Activated CD4-positive, alpha-beta T cell treated with anti-CD3 and anti-CD28 coated beads, Interleukin-2, amount 50 U/mL, for 24 hours (primary cell): Measurements from ENCODE around the gene ZNF469.

Experiments used
- DNase-seq, 2 donors: peaks; one replicate each; pipeline ENCODE4 v3.0.0-alpha.2; 2020; ENCODE audit warnings: low read depth in 1 of 2, low spot score in 1 of 2

ZNF469 gene

DNA sequence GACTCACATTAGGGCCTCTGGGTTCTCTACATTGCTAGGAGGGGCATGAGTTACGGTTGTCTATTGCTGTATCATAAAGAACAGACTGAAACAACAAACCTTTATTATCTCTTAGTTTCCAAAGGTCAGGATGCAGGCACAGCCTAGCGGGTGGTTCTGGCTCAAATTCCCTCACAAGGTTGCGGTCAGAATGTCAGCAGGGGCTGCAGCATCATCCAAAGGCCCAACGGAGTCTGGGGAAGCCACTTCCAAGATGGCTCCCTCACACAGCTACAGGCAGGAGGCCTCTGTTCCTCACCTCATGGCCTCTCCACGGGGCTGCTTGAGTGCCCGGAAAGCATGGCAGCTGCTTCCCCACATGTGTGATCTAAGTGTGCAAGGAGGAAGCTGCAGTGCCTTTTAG, 40.7 kb downstream of the ZNF469 start:
- DNase-seq, result no peak

DNA sequence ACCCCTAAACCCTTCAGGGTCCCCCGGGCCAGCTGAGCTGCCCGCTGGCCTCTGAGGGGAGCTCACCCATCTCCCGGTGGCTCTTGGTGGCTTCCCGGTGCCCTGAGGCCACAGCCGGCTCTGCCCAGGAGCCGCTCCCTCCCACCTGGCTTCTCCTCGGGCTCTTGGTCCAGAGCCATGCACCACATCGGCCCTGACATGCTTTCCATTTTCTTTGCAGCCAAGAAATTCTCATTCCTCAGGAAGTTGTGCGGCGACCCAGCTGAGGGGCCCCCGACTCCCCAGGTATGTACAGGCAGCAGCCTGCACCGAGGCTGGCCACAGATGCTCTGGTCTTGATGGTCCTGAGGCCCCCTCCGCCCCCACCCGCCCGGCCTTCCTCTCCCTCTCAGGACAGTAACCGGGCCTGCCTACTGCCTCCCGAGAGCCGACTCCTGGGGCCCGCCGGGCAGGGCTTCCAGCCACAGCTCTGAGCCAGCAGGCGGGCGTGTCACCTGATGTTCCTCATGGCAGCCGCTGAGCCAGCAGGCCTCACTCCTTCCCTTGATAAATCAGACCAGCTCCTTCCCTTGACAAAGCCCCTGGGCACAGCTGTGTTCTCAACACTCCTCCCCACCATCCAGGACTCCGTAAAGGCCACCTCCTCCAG, 42.0 kb downstream of the ZNF469 start:
- no peak for DNase-seq

DNA sequence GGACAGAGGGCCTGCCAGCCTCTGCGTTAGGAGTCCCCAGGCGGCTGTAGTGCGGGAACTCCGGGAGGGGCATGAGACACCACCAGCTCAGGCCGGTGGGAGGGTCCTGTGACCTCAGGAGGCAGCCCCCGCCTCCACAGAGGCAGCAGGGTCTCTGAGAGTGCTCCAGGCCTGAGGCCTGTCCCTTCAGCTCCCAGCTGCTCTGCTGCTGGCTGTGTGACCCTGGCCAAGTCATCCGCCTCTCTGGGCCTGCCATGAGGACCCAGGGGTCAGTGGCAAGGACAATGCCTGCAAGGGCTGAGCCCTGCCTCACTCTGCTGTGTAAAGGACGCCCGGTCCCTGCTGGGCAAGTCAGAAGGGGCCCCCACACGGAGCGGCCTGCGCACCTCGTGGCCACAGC, 43.3 kb downstream of the ZNF469 start:
- DNase-seq, result no peak

DNA sequence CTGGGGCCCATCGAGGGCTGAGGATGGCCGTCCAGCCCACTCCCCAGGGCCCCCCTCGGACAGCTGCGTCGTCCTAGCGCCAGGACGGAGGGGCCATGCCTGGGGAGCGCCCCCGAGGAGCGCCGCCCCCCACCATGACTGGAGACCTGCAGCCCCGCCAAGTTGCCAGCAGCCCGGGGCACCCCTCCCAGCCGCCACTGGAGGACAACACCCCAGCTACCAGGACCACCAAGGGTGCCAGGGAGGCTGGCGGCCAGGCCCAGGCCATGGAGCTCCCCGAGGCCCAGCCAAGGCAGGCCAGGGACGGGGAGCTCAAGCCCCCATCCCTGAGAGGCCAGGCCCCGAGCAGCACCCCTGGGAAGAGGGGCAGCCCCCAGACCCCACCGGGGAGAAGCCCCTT, 44.6 kb downstream of the ZNF469 start:
- DNase-seq, result no peak

DNA sequence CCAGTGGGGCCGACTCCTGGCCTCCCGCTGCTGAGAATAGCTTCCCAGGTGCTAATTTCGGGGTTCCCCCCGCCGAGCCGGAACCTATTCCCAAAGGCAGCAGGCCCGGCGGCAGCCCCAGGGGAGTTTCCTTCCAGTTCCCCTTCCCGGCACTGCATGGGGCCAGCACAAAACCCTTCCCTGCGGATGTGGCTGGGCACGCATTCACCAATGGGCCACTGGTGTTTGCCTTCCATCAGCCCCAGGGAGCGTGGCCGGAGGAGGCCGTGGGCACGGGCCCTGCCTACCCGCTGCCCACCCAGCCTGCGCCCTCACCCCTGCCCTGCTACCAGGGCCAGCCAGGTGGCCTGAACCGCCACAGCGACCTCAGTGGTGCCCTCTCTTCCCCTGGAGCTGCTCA, 45.4 kb downstream of the ZNF469 start:
- DNase-seq, result no peak

DNA sequence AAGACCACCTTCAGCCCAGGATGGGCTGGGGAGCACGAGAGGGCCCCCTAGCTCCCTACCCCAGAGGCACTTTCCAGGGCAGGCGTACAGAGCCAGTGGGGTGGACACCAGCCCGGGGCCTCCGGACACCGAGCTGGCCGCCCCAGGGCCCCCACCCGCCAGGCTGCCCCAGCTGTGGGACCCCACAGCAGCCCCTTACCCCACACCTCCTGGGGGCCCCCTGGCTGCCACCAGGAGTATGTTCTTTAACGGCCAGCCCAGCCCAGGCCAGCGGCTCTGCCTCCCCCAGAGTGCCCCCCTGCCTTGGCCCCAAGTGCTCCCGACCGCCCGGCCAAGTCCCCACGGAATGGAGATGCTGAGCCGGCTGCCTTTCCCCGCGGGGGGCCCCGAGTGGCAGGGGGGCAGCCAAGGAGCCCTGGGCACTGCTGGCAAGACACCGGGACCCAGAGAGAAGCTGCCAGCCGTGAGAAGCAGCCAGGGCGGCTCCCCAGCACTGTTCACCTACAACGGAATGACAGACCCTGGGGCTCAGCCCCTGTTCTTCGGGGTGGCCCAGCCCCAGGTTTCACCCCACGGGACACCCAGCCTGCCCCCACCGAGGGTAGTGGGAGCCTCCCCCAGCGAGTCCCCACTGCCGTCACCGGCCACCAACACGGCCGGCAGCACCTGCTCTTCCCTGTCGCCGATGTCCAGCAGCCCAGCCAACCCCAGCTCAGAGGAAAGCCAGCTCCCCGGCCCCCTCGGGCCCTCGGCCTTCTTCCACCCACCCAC, 46.0 kb downstream of the ZNF469 start:
- no peak for DNase-seq

DNA sequence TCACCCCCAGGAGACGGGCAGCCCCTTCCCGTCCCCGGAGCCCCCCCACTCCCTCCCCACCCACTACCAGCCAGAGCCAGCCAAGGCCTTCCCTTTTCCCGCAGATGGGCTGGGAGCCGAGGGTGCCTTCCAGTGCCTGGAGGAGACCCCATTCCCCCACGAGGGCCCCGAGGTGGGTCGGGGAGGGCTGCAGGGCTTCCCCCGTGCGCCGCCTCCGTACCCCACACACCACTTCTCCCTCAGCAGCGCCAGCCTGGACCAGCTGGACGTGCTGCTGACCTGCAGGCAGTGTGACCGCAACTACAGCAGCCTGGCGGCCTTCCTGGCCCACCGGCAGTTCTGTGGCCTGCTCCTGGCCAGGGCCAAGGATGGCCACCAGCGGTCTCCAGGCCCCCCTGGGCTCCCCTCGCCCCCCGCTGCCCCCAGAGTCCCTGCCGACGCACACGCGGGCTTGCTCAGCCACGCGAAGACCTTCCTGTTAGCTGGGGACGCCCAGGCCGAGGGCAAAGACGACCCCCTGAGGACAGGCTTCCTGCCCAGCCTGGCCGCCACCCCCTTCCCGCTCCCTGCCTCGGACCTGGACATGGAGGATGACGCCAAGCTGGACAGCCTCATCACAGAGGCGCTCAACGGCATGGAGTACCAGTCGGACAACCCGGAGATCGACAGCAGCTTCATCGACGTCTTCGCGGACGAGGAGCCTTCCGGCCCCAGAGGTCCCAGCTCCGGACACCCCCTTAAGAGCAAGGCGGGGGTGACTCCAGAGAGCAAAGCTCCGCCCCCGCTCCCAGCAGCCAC, 46.8 kb downstream of the ZNF469 start:
- no peak for DNase-seq

DNA sequence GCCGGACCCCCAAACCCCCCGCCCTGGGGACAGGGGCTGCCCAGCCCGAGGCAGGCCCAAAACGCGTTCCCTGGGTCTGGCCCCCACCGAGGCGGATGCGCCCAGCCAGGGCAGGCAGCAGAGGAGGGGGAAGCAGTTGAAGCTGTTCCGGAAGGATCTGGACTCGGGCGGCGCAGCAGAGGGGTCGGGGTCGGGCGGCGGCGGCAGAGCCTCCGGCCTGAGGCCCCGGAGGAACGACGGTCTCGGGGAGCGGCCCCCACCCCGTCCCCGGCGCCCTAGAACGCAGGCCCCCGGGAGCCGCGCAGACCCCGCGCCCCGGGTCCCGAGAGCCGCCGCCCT, 47.4 kb downstream of the ZNF469 start:
- DNase-seq, result no peak

DNA sequence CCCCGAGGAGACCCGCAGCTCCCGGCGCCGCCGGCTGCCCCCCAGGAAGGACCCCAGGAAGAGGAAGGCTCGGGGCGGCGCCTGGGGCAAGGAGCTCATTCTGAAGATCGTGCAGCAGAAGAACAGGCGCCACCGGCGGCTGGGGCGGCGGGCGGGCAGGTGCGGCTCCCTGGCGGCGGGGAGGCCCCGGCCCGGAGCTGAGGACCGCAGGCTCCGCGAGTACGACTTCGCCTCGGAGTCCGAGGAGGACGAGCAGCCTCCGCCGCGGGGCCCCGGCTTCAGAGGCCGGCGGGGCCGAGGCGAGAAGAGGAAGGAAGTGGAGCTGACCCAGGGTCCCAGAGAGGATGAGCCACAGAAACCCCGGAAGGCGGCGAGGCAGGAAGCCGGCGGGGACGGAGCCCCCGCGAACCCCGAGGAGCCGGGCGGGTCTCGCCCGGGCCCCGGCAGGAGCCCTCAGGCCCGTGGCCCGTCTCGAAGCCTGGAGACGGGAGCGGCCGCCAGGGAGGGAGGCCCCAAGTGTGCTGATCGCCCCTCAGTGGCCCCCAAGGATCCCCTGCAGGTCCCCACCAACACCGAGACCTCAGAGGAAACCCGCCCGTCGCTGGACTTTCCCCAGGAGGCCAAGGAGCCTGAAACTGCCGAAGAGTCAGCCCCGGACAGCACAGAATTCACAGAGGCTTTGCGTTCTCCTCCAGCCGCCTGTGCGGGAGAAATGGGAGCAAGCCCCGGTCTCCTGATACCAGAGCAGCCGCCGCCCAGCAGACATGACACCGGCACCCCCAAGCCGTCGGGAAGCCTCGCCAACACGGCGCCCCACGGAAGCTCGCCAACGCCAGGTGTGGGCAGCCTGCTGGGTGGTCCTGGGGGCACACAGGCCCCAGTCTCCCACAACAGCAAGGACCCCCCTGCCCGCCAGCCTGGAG, 48.0 kb downstream of the ZNF469 start:
- DNase-seq, result no peak

DNA sequence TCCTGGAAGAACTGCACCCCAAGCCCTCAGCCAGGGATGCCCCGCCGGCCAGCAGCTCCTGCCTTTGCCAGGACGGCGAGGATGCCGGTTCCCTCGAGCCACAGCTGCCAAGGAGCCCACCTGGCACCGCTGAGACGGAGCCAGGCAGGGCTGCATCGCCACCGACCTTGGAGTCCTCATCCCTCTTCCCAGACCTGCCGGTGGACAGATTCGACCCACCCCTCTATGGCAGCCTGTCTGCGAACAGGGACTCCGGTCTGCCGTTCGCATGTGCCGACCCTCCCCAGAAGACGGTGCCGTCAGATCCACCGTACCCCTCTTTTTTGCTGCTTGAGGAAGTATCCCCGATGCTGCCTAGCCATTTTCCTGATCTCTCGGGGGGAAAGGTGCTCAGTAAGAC, 48.9 kb downstream of the ZNF469 start:
- DNase-seq, result no peak

DNA sequence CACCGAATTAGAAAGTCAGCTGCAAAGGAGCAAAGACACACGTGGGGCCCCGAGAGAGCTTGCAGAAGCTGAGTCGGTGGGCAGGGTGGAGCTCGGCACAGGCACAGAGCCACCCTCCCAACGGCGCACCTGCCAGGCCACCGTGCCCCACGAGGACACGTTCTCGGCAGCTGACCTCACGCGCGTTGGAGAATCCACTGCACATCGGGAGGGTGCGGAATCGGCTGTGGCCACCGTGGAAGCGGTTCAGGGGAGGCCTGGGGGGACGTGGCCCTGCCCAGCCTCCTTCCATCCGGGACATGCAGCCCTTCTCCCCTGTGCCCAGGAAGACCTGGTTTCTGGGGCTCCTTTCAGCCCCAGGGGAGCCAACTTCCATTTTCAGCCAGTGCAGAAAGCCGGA, 49.4 kb downstream of the ZNF469 start:
- DNase-seq, result no peak
